ENCODE data around the gene MTMR3.
"Not testable (repeated sequence)": the region's sequence is repeated elsewhere in the genome, so short reads cannot be mapped to it uniquely, and the experiment has no call there.

The MTMR3 gene

DNA sequence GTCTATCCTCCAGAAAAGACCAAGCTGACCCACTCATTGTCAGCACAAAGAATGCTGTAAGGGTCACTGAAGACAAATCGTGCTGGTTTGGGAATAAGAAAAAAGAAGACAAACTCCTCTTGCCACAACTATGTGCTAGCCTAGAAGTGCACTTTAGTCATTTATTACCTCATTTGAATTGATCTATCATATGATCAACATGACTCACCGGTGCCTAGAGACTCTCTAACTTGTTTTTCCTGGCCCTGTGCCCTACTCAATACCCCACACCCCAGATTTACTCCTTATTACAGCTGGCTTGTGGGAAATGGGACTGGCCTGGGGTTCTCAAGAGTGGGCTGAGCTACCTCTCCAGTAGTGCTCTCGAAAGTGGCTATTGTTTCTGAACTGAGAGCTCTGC, 161.4 kb downstream of the MTMR3 start:
- Mint-ChIP-seq H3K9me3 (no peaks in the 10 kb centered on the region), H3K4me3 (no peak overlapping the region), H3K36me3 (no peaks in the 10 kb centered on the region), H3K27ac (no peak overlapping the region), H3K4me1 (no peaks in the 10 kb centered on the region)
- DNase-seq (ENCODE audit: low spot score in 2 of 2) (no peak), ATAC-seq (peak; percentile 41)

DNA sequence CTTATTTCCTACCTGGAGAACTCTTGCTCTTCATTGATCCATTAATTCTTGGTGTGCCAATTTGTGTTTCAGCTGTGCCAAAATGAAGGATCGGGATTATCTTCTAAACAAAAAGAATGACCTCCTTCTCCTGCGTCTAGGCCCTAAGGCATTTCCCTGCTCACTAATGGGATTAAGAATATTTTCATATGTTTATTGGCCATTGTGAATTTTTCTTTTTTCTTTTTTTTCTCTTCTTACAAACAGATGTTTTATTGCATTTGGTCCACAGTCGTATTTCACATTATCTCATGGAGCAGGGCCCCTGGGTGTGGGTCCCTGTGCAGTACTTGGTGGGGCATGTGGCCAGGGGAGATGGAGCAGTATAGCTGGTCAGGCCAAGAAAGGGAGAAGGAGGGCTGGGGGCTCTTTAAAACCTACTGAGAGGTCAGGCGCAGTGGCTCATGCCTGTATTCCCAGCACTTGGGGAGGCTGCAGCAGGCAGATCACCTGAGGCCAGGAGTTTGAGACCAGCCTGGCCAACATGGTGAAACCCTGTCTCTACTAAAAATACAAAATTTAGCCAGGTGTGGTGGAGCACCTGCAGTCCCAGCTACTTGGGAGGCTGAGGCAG, 162.0 kb downstream of the MTMR3 start:
- Mint-ChIP-seq H3K36me3 (no peaks in the 10 kb centered on the region), H3K9me3 (no peaks in the 10 kb centered on the region), H3K4me3 (no peak overlapping the region), H3K27ac (no peak overlapping the region), H3K4me1 (no peaks in the 10 kb centered on the region)
- DNase-seq (ENCODE audit: low spot score in 2 of 2) (no peak), ATAC-seq (no peak)

DNA sequence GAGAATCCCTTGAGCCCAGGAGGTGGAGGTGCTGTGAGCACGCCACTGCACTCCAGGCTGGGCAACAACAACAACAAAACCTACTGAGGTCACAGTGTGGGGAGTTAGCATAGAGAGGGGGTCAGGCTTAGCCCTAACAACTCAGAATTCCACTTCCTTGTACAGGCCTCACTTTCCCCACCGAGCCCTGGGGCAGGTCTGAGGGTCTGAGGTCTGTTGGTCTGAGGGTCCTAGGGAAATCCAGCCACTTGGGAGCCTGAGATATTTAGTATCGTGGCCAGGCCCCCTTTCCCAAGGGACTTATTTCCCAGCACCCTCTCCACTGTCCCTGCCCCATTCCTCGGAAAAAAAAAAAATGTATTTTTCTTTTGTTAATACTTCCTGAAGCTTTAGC, 162.5 kb downstream of the MTMR3 start:
- Mint-ChIP-seq H3K9me3 (no peaks in the 10 kb centered on the region), H3K4me3 (no peak overlapping the region), H3K4me1 (no peaks in the 10 kb centered on the region), H3K36me3 (no peaks in the 10 kb centered on the region), H3K27ac (no peak overlapping the region)
- no peak for ATAC-seq
- DNase-seq (ENCODE audit: low spot score in 2 of 2), result no peak

DNA sequence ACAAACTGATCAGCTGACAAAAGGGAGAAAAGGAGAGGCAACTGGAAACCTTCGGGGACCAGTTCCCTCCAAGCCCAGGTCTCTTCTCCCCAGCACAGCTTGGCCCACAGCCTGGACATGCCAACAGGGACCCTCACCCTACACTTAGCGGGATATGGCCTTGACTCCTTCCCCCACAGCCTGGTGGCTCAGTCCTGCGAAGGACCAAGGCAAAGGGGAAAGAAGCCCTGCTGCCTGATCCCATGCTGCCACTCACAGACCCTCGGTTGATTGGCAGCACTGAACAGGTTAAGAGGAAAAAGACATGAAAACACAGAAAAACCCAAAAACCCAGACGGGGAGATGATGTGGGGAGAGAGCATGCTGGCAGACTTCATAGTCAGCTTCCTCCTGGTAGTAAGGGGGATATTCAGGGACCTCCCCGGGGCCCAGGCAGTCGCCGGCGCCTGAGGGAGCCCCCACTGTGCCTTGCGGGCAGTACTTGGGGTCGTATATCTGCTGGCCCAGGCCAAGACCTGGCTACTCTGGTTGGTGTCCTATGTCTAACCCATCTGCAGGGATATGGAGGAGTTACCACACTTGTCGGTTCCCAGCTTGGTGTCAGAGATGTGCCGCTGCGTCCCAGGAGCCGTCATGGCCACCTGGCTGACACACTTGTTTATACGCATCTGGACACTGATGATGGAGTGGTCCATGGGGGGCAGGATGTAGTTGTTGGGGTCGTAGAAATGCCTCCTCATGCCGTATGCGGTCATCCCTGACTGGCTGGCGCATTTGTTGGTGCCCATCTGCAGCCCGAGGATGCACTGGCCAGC, 163.1 kb downstream of the MTMR3 start:
- ATAC-seq (no peak), DNase-seq (ENCODE audit: low spot score in 2 of 2) (no peak)
- Mint-ChIP-seq H3K4me3 (no peak overlapping the region), H3K4me1 (no peaks in the 10 kb centered on the region), H3K36me3 (no peaks in the 10 kb centered on the region), H3K27ac (no peak overlapping the region), H3K9me3 (no peaks in the 10 kb centered on the region)

DNA sequence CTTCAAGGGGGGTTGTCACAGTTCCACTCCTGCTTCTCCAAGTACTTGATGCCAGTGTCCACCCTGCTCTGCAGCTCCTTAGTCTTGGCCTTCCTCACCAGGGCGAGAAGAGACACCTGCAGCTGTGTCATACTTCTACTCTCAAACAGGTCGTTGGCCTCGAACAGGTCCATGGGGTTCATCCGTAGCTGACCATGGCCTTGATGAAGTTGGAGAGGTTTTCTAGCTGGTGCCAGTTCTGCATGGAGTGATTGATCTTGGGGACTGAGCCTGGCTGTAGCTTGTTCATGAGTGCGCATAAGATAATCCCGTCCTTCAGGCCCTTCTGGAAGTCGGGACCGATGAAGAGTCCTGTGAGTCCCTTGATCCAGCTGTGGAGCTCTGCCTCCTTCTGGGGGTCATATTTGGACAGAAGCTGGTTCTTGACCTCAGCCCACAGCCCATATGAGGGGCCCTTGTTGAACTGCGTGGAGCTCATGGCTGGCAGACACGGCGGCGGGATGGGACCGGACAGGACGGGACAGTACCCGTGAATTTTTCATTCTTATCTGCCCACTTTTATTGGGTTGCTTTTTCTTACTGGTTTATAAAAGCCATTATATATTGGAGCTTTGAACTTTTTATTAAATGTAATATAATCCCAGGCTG, 163.9 kb downstream of the MTMR3 start:
- Mint-ChIP-seq H3K4me3 (no peak overlapping the region), H3K4me1 (no peaks in the 10 kb centered on the region), H3K36me3 (no peaks in the 10 kb centered on the region), H3K27ac (no peak overlapping the region), H3K9me3 (no peaks in the 10 kb centered on the region)
- no peak for ATAC-seq
- no peak for DNase-seq (ENCODE audit: low spot score in 2 of 2)

DNA sequence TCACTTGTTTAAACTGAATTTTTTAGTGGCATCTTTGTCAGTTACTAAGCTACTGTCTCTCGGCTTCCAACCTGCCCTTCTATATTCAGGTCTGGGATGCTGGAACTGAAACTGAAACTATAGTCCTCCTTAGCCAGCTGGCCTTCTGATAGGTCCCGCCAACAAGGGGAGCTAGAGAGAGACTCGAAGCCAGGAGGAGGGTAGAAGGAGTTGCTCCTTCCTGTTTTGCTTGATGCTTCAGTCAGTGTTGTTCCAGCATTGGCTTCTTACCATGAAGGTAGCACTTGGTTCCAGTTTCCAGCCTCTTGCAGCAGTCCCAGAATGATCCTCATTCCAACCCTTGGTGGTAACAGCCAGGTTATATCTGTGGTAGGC, 164.4 kb downstream of the MTMR3 start:
- no peak for ATAC-seq
- Mint-ChIP-seq H3K27ac (no peak overlapping the region), H3K36me3 (no peaks in the 10 kb centered on the region), H3K4me1 (no peaks in the 10 kb centered on the region), H3K4me3 (no peak overlapping the region), H3K9me3 (no peaks in the 10 kb centered on the region)
- no peak for DNase-seq (ENCODE audit: low spot score in 2 of 2)

DNA sequence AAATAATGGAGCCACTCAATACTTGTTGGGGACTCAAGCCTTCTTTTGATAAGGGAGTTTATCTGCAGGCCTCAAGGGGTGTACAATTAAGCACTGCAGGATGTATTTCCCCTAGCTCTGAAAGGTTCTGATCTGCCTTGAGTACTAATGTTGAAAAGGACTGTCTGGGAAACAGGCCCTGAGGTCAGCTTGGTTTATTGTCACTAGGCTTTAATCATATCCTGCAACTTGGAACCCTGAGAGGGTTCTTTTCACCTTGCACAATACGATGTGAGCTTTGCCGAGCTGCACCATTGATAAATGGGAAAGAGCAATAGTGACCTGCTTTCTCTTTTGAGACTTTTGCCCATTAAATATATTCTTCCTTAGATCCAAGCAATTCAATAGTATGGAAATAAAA, 165.7 kb downstream of the MTMR3 start:
- H3K9me3 Mint-ChIP-seq, result no peaks in the 10 kb centered on the region
- H3K4me1 Mint-ChIP-seq, result no peaks in the 10 kb centered on the region
- DNase-seq (ENCODE audit: low spot score in 2 of 2) (no peak), ATAC-seq (no peak)
- no peak overlapping the region for H3K4me3 Mint-ChIP-seq
- no peaks in the 10 kb centered on the region for H3K36me3 Mint-ChIP-seq
- H3K27ac Mint-ChIP-seq, result no peak overlapping the region

DNA sequence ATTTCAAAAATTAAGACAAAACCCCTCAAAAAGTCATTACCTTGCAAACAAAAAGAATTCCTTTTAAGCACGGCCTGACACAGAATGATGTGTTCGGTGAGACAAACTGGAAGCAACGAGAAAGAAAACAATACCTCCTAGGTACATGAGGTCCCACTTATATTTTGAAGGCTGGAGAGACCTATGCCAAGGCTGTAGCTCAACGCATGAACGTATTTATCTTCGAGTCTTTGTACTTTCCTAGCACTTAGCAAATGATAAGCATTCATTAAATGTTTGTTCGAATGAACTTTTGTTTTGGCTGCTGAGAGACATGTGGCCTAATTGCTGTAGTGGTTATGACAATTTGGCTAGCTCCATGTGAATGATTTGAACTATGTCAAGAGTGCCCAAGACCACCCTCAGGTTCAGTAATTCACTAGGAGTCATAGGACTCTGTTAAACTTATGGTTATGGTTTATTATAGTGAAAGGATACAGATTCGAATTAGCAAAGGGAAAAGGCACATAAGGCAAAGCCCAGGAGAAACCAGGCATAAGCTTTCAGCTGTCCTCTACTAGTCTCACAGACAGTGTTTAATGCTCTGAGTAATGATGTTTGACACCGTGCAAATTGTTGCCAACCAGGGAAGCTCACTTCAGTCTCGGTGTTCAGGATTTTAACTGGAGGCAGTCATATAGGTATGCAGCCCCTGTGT, 171.2 kb downstream of the MTMR3 start:
- Mint-ChIP-seq H3K27ac (no peak overlapping the region), H3K4me3 (no peak overlapping the region), H3K36me3 (no peaks in the 10 kb centered on the region), H3K9me3 (peaks cover 3% of the 10 kb centered on the region), H3K4me1 (no peaks in the 10 kb centered on the region)
- no peak for ATAC-seq
- DNase-seq (ENCODE audit: low spot score in 2 of 2), result no peak

DNA sequence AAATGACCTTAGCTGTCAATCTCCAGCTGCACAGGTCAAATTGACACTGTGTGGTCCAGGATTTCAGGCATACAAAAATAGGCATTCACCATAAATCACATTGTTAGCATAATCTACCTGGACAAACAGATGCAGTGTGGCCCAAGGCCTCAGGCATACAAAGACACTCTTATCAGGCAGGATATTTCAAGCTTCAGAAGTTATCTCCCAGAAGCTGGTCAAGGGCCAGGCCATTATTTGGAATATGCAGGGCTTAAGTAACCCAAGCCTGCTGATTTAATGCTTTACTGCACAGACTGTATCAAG, 171.7 kb downstream of the MTMR3 start:
- ATAC-seq, result no peak
- H3K4me3 Mint-ChIP-seq, result no peak overlapping the region
- no peak overlapping the region for H3K27ac Mint-ChIP-seq
- peaks cover 3% of the 10 kb centered on the region for H3K9me3 Mint-ChIP-seq
- H3K4me1 Mint-ChIP-seq, result no peaks in the 10 kb centered on the region
- no peaks in the 10 kb centered on the region for H3K36me3 Mint-ChIP-seq
- no peak for DNase-seq (ENCODE audit: low spot score in 2 of 2)

DNA sequence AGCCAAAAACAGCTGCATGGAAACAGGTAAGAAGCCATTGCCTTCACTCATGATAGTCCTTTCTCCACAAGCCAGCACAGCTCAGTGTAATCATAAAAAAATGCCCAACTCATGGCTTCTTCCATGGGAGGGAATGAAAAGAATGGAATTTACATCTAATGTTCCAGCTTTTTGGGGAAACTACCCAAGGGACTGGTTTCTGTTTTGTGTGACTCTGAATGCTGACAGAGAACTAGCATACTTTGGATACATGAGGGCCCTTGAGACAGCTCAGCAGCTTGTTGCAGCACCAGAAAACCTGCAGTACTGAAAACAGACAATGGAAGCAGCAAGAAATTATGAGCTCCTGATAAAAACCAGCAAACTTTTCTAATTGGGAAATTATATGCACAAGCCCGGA, 173.0 kb downstream of the MTMR3 start:
- no peak for ATAC-seq
- no peaks in the 10 kb centered on the region for H3K36me3 Mint-ChIP-seq
- H3K27ac Mint-ChIP-seq, result no peak overlapping the region
- no peaks in the 10 kb centered on the region for H3K4me1 Mint-ChIP-seq
- no peak overlapping the region for H3K4me3 Mint-ChIP-seq
- H3K9me3 Mint-ChIP-seq, result peaks cover 3% of the 10 kb centered on the region
- no peak for DNase-seq (ENCODE audit: low spot score in 2 of 2)

DNA sequence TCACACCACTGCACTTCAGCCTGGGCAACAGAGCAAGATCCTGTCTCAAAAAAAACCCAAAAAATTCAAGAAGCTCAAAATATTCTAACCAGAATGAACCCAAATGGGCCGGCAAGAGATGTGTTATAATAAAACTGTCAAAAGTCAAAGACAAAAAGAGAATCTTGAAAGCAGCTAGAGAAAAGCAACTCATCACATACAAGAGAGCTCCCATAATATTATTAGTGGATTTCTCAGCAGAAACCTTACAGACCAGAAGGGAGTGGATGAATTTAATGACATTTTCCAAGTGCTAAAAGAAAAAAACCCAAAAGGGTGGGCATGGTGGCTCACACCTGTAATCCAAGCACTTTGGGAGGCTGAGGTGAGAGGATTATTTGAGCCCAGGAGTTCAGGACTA, 174.4 kb downstream of the MTMR3 start:
- DNase-seq (ENCODE audit: low spot score in 2 of 2), result no peak
- no peaks in the 10 kb centered on the region for H3K4me1 Mint-ChIP-seq
- no peak overlapping the region for H3K4me3 Mint-ChIP-seq
- no peak for ATAC-seq
- H3K9me3 Mint-ChIP-seq, result peaks cover 3% of the 10 kb centered on the region
- no peaks in the 10 kb centered on the region for H3K36me3 Mint-ChIP-seq
- H3K27ac Mint-ChIP-seq, result no peak overlapping the region

DNA sequence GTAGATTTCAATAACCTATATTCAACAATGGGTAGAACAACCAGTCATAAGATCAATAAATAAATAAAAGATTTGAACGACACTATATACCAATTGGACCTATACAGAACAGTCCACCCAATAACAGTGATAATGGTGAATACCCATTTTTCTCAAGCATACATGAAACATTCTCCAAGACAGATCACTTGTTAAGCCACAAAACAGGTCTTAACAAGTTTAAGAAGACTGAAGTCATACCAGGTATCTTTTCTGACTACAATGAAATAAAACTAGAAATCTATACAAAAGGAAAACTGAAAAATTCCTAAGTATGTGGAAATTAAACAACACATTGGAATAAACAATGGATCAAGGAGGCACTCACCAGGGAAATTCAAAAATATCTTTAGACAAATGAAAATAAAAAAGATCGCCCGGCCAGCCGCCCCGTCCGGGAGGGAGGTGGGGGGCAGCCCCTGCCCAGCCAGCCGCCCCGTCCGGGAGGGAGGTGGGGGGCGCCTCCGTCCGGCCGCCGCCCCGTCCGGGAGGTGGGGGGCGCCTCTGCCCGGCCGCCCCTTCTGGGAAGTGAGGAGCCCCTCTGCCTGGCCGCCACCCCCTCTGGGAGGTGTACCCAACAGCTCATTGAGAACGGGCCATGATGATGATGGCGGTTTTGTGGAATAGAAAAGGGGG, 176.5 kb downstream of the MTMR3 start:
- H3K4me3 Mint-ChIP-seq; H3K27ac Mint-ChIP-seq; H3K4me1 Mint-ChIP-seq; H3K36me3 Mint-ChIP-seq; DNase-seq (ENCODE audit: low spot score in 2 of 2); ATAC-seq: not testable (repeated sequence)
- H3K9me3 Mint-ChIP-seq, result peaks cover 15% of the 10 kb centered on the region

DNA sequence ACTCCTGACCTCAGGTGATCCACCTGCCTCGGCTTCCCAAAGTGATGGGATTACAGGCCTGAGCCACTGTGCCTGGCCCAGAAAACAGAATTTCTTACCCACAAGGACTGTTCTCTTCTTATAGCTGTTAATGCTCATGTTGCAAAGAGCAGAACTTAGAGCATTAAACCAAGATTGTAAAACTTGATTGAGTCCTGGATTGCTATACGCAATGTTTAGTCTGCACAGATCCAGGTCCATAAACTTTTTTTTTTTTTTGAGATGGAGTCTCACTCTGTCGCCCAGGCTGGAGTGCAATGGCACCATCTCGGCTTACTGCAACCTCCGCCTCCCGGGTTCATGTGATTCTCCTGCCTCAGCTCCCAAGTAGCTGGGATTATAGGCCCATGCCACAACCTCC, 178.1 kb downstream of the MTMR3 start:
- ATAC-seq; H3K4me3 Mint-ChIP-seq; H3K27ac Mint-ChIP-seq; H3K4me1 Mint-ChIP-seq; H3K36me3 Mint-ChIP-seq; DNase-seq (ENCODE audit: low spot score in 2 of 2): not testable (repeated sequence)
- peaks cover 16% of the 10 kb centered on the region for H3K9me3 Mint-ChIP-seq

DNA sequence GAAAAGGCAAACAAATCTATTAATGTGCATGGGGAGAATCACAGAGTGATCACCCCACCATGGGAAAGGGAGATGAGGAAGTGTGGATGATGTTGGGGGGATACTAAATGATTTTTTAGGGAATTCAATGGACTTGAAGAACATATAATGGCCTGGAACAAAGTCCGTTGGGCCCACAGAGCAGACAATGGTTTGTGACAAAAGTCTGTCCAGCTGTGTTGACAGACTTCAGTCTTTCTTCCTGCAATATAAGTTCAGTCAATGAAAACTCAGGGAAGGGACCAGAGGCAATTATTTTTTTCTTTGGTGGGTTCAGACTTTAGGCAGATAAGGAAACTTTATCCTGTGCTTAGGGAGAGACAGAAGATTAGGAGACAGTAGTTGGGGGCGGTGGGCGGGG, 179.3 kb downstream of the MTMR3 start:
- Mint-ChIP-seq H3K9me3 (peaks cover 13% of the 10 kb centered on the region), H3K27ac (no peak overlapping the region)

DNA sequence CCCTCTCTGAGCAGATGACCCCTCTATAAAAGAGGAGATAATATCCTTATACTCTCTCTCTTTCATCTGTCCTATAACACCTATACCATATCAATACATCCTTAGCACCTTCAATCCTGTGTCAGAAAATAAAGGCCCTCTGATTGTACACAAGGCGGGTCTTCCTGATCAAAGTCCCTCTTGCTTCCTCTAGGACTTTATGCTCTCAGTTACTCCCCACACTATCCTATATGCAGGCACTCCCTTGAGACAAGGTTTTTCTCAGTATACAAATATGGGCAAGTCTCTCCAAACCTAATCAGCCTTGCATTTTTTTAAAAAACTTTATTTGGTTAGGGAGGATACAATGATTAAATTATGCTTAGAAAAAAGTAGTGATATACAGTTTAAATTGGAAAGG, 180.0 kb downstream of the MTMR3 start:
- H3K4me1 Mint-ChIP-seq, result no peaks in the 10 kb centered on the region
- no peak for ATAC-seq
- H3K27ac Mint-ChIP-seq, result no peak overlapping the region
- H3K36me3 Mint-ChIP-seq, result no peaks in the 10 kb centered on the region
- no peak overlapping the region for H3K4me3 Mint-ChIP-seq
- DNase-seq (ENCODE audit: low spot score in 2 of 2), result no peak
- H3K9me3 Mint-ChIP-seq, result peaks cover 13% of the 10 kb centered on the region

More for the DNA sequence above, 179.3 kb downstream of the MTMR3 start:
- Mint-ChIP-seq H3K36me3 (no peaks in the 10 kb centered on the region), H3K4me1 (no peaks in the 10 kb centered on the region), H3K4me3 (no peak overlapping the region)
- ATAC-seq, result no peak
- DNase-seq (ENCODE audit: low spot score in 2 of 2), result no peak

Measured in stimulated activated effector memory CD8-positive, alpha-beta T cell treated with anti-CD3 and anti-CD28 coated beads, Interleukin-12 subunit alpha, Interleukin-12 subunit beta, amount 100 ng/mL, for 72 hours (primary cell).